Erythroblast (primary cell): ENCODE results near the gene TMEM242.

Source experiments
- DNase-seq, 2 experiments: peaks; one replicate each; lab custom pipeline; 2025; lab: John Stamatoyannopoulos, UW
- GATA1 ChIP-seq: IDR thresholded peaks from 2 replicates; pipeline ENCODE4 v1.6.1; 2011; ENCODE audit warnings: low read depth, mild to moderate bottlenecking, control low read depth, low read length, moderate library complexity
- POLR2A ChIP-seq: IDR thresholded peaks from 2 replicates; pipeline ENCODE4 v1.6.1; 2011; ENCODE audit warnings: mild to moderate bottlenecking, low read length

TMEM242 gene

GRCh38 chr6:157291356-157291755 lies 32.0 kb downstream of the TMEM242 start:
- TF ChIP-seq POLR2A (no peak), GATA1 (no peak)
- no peak for DNase-seq

DNA sequence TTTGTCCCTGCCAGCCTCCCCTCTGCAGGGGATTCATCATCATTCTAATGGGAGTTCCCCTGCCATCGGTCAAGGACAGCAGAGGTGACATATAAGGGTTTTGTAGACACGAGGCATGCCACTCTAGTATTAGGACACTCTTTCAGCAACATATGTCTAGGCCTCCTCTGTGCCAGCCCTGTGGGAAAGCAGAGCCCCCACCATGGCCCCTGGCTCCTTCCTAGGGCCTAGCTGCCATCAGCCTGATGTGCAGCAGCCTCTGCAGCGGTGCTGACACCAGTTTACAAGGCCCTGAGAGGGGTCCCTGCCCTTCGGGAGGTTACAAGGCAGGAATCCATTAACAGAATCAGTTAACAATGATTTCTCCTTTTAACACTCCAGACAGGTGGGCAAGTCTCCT lies 32.5 kb downstream of the TMEM242 start:
- TF ChIP-seq POLR2A (no peak), GATA1 (no peak)
- no peak for DNase-seq

- no peak for TF ChIP-seq GATA1
- no peak for TF ChIP-seq POLR2A
- no peak for DNase-seq
These were observed 33.6 kb downstream of the TMEM242 start for GRCh38 chr6:157289764-157290163.

DNA sequence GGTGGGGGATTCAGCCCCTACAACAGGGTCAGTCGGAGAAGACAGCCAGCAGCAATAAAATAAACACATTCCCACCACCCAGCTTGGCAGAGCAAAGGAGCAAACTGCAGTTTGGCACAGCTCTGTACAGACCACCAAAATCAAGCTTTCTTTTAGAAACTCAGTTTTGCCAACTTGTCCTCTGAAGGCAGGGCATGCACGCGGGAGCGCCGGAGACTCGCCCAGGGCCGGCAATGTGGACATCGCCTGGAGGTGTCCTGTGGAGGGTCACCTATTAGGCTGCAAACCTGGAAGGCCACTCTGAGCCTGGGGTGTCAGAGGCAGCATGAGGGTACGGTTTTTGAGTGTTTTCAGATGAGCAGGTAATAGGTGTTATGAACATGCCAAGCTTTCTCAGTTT lies 34.7 kb downstream of the TMEM242 start:
- no peak for TF ChIP-seq GATA1
- no peak for TF ChIP-seq POLR2A
- no peak for DNase-seq

DNA sequence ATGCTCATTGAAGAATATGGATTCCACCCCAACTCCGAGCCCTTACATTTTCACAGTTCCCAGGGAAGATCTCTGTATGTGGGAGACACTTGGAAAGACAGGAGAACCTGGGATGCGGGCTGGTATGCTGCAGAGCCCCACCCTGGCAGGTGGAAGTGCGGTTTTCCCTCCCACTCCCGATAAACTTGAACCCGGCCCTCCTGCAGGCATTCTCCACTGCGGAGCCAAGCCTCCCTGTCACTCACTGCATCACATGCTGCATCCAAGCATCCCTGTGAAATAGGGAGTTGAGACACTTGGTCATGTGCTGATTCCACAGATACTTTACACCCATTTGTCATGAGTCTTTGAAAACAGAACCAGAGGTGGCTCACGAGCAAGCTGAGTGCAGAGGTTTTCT lies 35.4 kb downstream of the TMEM242 start:
- TF ChIP-seq POLR2A (no peak), GATA1 (no peak)
- DNase-seq = no peak

DNA sequence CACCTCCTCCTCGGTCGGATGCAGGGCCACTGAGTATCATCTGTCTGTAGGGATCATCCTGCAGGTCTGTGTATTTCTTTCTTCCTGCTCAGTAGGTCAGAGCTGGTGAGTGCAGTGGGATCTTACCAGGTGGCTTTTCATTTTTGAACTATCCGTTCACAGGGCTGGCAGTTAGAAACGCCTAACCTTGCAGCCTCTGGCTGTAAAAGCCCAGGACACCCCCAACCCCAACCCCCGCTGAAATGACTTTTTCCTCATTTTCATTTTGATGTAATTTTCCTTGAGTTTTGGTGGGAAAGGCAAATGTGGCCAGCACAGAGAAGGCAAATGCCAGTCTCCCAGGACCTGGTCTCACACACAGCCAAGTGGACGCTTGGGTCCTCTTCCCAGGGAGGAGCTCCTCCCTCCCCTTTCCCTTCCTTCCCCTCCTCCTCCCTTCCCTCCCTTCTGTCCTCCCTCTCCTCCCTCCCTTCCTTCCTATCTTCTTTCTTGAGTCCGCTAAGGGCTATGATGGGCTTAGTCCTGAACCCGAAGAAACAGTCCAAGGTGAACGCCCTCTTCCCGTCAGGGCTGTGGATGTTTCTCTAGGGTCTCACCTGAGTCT lies 36.0 kb downstream of the TMEM242 start:
- TF ChIP-seq POLR2A (no peak), GATA1 (no peak)
- no peak for DNase-seq

DNA sequence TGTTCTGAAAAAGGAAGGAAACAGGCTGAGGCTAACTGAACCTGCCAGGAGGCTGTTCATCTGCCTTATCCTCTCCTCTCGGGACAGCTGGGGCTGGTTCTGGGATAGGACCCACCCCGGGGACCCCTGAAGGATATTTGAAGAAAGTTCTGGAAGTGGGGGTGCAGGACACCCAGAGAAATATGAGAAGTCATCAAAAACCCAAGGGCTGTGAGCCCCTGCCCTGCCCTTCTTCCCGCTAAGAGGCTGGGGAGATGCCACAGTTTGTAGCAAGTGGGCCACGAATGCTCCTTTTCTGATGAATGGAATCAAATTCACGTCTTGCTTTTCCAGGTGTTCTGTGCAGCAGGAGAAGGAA lies 37.9 kb downstream of the TMEM242 start:
- no peak for TF ChIP-seq POLR2A
- TF ChIP-seq GATA1 = no peak
- DNase-seq = no peak

DNA sequence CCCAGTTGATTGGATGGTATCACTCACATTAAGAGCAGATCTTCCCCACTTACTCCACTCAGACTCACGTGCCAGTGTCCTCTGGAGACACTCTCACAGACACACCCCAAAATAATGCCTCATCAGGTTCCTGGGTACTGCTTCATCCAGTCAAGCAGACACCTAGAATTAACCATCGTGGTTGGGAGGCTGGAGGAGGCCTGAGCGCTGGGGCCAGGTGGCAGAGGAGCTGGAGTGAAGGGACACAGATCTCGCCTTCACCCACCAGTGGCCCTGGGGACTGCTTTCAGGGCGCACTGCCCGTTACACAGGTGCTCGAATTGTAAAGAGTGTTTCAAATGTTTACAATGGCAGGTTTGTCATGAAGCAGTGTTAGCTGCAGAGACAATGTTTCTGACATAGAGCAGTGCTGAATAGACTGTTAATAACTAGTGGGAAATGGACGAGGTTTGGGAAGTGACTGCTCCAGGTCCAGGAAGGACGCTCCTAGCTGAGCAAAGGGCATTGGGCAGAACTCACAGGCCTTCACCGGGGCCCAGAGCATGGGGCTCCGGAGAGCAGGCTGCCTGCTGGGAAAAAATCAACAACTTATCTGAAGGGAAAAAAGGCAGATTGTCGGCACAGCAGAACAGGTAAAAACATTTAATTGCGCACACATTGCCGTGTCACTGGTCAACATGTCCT lies 38.4 kb downstream of the TMEM242 start:
- TF ChIP-seq GATA1 (no peak), POLR2A (no peak)

DNA sequence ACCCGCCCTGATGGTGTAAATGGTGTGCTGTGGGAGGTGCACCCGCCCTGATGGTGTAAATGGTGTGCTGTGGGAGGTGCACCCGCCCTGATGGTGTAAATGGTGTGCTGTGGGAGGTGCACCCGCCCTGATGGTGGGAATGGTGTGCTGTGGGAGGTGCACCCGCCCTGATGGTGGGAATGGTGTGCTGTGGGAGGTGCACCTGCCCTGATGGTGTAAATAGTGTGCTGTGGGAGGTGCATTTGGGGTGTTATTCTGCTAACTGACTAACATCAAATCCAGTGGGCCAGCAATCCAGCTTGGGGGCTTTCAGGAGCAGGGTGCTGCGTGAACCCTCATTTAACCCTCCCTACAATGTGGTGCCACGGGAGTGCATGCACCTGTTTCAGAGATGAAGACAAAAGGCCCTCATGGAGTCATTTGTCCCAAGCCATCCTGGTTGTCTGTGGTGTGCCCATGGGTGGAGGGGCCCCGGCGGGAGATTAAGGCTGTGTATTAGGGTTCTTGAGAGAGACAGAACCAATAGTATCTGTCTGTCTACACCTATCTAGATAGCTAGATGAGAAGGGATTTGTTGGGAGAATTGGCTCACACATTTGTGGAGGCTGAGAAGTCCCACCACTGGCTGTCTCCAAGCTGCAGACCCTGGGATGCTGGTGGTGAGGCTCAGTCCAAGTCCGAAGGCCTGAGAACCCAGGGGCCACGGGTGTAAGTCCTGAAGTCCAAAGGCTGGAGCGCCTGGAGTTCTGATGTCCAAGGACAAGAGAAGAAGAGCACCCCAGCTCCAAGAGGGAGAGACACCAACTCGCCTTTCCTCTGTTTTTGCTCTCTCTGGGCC lies 39.2 kb downstream of the TMEM242 start:
- TF ChIP-seq GATA1 = no peak
- no peak for DNase-seq

More for the DNA sequence above, 38.4 kb downstream of the TMEM242 start:
- DNase-seq = no peak

DNA sequence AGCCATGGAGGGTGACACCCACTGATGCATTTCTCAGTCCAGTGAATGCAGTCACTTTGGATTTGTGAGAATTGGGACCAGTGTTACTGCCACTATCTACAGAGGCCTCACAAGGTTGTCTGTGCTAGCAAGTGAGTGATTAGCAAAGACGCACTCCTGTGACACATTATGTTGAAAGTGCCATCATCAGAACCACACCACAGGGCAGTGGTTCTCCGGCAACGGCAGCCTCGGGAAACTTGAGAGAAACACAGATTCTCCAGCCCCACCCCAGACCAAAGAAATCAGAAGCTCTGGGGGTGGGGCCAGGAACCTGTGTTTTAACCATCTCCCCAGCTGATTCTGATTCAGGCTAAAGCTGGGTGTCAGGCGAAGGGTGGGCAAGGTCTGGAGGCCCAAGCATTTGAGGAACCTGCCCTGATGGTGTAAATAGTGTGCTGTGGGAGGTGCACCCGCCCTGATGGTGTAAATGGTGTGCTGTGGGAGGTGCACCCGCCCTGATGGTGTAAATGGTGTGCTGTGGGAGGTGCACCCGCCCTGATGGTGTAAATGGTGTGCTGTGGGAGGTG lies 39.9 kb downstream of the TMEM242 start:
- DNase-seq = no peak
- TF ChIP-seq POLR2A = no peak

DNA sequence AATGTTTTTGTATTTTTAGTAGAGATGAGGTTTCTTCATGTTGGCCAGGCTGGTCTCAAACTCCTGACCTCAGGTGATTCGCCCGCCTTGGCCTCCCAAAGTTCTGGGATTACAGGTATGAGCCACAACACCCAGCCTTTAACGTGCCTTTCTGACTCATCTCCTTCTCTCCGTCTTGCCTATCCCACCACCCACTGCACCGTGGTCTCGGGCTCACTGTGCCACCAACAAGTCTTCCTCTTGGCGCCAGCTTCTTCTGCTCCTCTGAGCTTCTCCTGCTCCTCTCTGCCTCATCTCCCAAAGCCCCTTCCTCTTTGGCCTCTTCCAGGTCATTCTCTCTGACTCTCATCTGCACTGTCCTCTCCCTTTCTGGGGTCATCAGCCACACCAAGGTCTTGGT lies 41.0 kb downstream of the TMEM242 start:
- DNase-seq = no peak
- no peak for TF ChIP-seq POLR2A
- no peak for TF ChIP-seq GATA1

GRCh38 chr6:157281570-157281969 lies 41.7 kb downstream of the TMEM242 start:
- TF ChIP-seq POLR2A (no peak), GATA1 (no peak)
- peak; percentile 70 for DNase-seq

- no peak for DNase-seq
- TF ChIP-seq POLR2A = no peak
- TF ChIP-seq GATA1 = no peak
These were observed 42.4 kb downstream of the TMEM242 start for GRCh38 chr6:157280947-157281346.

DNA sequence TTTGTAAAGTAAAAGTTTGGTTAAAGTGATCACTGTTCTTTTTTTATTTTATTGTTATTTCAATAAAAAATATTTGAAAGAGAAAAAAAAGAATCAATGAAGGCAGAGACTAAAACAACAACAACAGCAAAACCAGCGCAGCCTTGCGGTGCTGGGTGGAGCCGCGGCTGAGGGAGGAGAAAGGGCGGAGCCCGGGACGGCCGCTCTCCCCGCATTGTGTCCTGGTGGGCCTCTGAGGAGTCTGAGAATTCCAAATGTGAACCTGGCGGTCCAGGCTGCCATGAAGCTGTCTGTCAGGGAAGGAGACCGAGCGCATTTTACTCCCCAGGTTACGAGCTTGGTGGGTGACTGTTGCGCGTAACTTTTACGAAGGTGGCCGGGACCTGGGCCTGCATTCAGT lies 43.2 kb downstream of the TMEM242 start:
- DNase-seq = no peak
- TF ChIP-seq POLR2A (no peak), GATA1 (no peak)

- TF ChIP-seq GATA1 = no peak
- TF ChIP-seq POLR2A = no peak
- DNase-seq = no peak
These were observed 45.1 kb downstream of the TMEM242 start for GRCh38 chr6:157278171-157278570.
